Mesenchymal stem cell (in vitro differentiated cells and primary cell): ENCODE data around the gene NUMB. TPM values are rescaled to one million over a fixed set of nuclear protein-coding genes. Genes with fewer than 3 reads are reported as not detected.

ENCODE experiments used
- DNase-seq: peaks from one replicate; pipeline ENCODE4 v3.0.0-alpha.2; 2013
- H2AFZ ChIP-seq: one replicate; pipeline ENCODE4 v1.6.1; 2013; ENCODE audit warnings: low read depth, mild to moderate bottlenecking, control low read depth, inconsistent platforms, low read length, moderate library complexity
- H2AK5ac ChIP-seq: 2 replicates; pipeline ENCODE4 v1.6.1; 2013; ENCODE audit warnings: low read length, moderate library complexity, mild to moderate bottlenecking, inconsistent platforms; ENCODE audit not compliant: severe bottlenecking
- H2BK120ac ChIP-seq: one replicate; pipeline ENCODE4 v1.6.1; 2013; ENCODE audit warnings: low read depth, mild to moderate bottlenecking, inconsistent platforms, low read length, moderate library complexity
- H2BK12ac ChIP-seq, 2 experiments: one replicate each; pipeline ENCODE4 v1.6.1; 2013; ENCODE audit warnings: inconsistent platforms in 2 of 2, low read length in 2 of 2, mild to moderate bottlenecking in 2 of 2, moderate library complexity in 2 of 2, control low read depth in 1 of 2
- H2BK15ac ChIP-seq: one replicate; pipeline ENCODE4 v1.6.1; 2013; ENCODE audit warnings: mild to moderate bottlenecking, low read depth, inconsistent platforms; ENCODE audit not compliant: poor library complexity, severe bottlenecking
- H2BK5ac ChIP-seq: 2 replicates; pipeline ENCODE4 v1.6.1; 2013; ENCODE audit warnings: low read depth, mild to moderate bottlenecking, low read length, control low read depth, inconsistent platforms; ENCODE audit not compliant: poor library complexity, severe bottlenecking
- H3K14ac ChIP-seq, 2 experiments: one replicate each; pipeline ENCODE4 v1.6.1; 2013; ENCODE audit warnings: inconsistent platforms in 2 of 2, low read length in 2 of 2, control low read depth in 1 of 2, mild to moderate bottlenecking in 1 of 2, moderate library complexity in 1 of 2
- H3K18ac ChIP-seq, 2 experiments: one replicate each; pipeline ENCODE4 v1.6.1; 2013; ENCODE audit warnings: inconsistent platforms in 2 of 2, low read length in 2 of 2, control low read depth in 1 of 2, low read depth in 1 of 2, mild to moderate bottlenecking in 1 of 2
- H3K23ac ChIP-seq, 2 experiments: one replicate each; pipeline ENCODE4 v1.6.1; 2013; ENCODE audit warnings: inconsistent platforms in 2 of 2, low read length in 2 of 2, mild to moderate bottlenecking in 2 of 2, moderate library complexity in 2 of 2, control low read depth in 1 of 2
- H3K27ac ChIP-seq: 2 replicates; pipeline ENCODE4 v1.5.1; 2013; ENCODE audit warnings: mild to moderate bottlenecking, moderate library complexity, low read length, control low read depth, inconsistent platforms; ENCODE audit not compliant: poor library complexity, severe bottlenecking
- H3K27me3 ChIP-seq, 2 experiments: 2 replicates each; pipeline versions ENCODE4 v1.6.1 to v1.7.0; 2013; ENCODE audit warnings: low read length in 2 of 2, mild to moderate bottlenecking in 2 of 2, moderate library complexity in 2 of 2, control low read depth in 1 of 2, inconsistent platforms in 1 of 2; ENCODE audit not compliant: control insufficient read depth in 1 of 2, insufficient read depth in 1 of 2
- H3K36me3 ChIP-seq, 2 experiments: 2 replicates each; pipeline versions ENCODE4 v1.6.1 to v1.7.0; 2013; ENCODE audit warnings: low read length in 2 of 2, control low read depth in 1 of 2, inconsistent platforms in 1 of 2, low read depth in 1 of 2, mild to moderate bottlenecking in 1 of 2; ENCODE audit not compliant: insufficient read depth in 2 of 2, control insufficient read depth in 1 of 2
- H3K4ac ChIP-seq, 2 experiments: one replicate each; pipeline ENCODE4 v1.6.1; 2013; ENCODE audit warnings: inconsistent platforms in 2 of 2, low read length in 2 of 2, mild to moderate bottlenecking in 2 of 2, moderate library complexity in 2 of 2, control low read depth in 1 of 2, low read depth in 1 of 2
- H3K4me1 ChIP-seq: 2 replicates; pipeline ENCODE4 v1.6.1; 2013; ENCODE audit warnings: low read depth, low read length, control low read depth; ENCODE audit not compliant: control insufficient read depth, insufficient read depth
- H3K4me2 ChIP-seq: 2 replicates; pipeline ENCODE4 v1.6.1; 2013; ENCODE audit warnings: low read length, mild to moderate bottlenecking, inconsistent platforms; ENCODE audit not compliant: poor library complexity, severe bottlenecking
- H3K4me3 ChIP-seq, 2 experiments: 2 replicates each; pipeline versions ENCODE4 v1.5.1 to v1.7.0; 2013; ENCODE audit warnings: low read length in 2 of 2, mild to moderate bottlenecking in 2 of 2, control low read depth in 1 of 2, low read depth in 1 of 2; ENCODE audit not compliant: insufficient read depth in 1 of 2
- H3K79me1 ChIP-seq: replicated peaks from 2 replicates; pipeline ENCODE4 v1.6.1; 2013; ENCODE audit warnings: mild to moderate bottlenecking, control low read depth, low read length, inconsistent platforms; ENCODE audit not compliant: poor library complexity, severe bottlenecking
- H3K9ac ChIP-seq: 2 replicates; pipeline ENCODE4 v1.7.0; 2013; ENCODE audit warnings: mild to moderate bottlenecking, low read length, moderate library complexity
- H3K9me3 ChIP-seq: 2 replicates; pipeline ENCODE4 v1.7.0; 2013; ENCODE audit warnings: mild to moderate bottlenecking, low read length; ENCODE audit not compliant: control insufficient read depth
- H4K8ac ChIP-seq: one replicate; pipeline ENCODE4 v1.6.1; 2013; ENCODE audit warnings: inconsistent platforms, mild to moderate bottlenecking, low read length, moderate library complexity
- H4K91ac ChIP-seq: one replicate; pipeline ENCODE4 v1.6.1; 2013; ENCODE audit warnings: mild to moderate bottlenecking, low read length, inconsistent platforms
- WGBS: methylation state at CpG from one replicate; pipeline ENCODE4 v1.1.7; 2013; ENCODE audit warnings: mixed read lengths; 5-methylcytosine and 5-hydroxymethylcytosine counted together
- small RNA-seq: library from polyadenylated mRNA; stranded (forward); fragments of <200 nt; extraction: miRNeasy Mini kit (QIAGEN cat#:217004); gene quantifications from one replicate; pipeline ENCODE3, GENCODE V24; 2013; ENCODE audit warnings: low read depth

The NUMB gene

DNA sequence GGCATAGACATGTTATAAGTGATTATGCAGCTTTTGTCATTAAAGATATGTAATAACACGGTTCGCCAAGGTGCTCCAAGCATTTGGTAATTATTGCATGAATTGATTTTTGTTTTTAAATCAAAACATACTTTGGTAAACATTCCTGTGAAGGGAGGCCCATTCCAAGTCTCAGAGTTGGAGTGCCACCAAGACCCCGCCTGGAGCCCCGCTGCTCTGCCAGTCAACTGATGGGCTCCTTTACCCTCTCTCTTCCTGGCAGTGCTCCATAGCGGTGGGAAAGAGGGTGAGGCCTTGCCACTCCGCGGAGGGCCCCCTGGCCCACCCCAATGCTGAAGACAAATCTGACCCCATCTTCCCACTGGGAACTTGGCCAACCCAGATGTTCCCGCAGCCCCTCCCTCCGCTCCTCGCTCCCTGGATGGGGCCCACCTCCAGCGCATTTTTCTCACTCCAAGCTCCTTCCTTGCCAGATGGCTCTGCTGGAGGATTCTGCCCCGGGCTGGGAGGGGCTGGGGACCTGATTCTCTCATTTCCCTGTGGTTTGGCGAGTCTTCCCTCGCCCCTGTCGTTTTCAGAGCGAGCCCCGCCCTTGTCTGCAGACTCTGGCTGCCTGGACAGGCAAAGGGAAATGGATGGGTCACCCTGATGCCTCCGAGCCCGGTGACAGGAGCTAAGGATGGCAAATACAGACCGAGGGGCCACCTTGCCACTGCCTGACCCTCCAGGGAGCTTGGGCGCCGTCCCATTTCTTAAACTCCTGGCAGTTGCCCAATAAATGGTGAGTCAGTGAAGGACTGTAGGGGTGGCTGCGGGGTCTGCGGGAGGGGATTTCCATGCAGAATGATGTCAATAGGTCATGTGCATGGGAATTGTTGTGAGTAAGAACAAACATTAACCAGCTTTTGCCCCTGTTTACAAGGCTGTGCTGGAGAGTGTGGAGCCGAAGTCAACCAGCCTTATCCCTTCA is 230.2 kb downstream of the NUMB start:
- Histone ChIP-seq H3K9ac (peak overlapping the region; percentile 13), H3K79me1 (peaks cover 5% of the 10 kb centered on the region), H3K4me3 (peak overlapping the region in 1 of 2 experiments; percentile 60), H3K27me3 (peaks cover 8 to 16% of the 10 kb centered on the region in 2 experiments), H3K18ac (peak overlapping the region in 1 of 2 experiments; percentile 16), H2BK12ac (peak overlapping the region; percentile 23 to 86), H3K9me3 (no peaks in the 10 kb centered on the region), H3K36me3 (peaks cover 1 to 3% of the 10 kb centered on the region in 2 experiments), H4K91ac (peak overlapping the region; percentile 18), H3K14ac (no peak overlapping the region), H2BK120ac (no peak overlapping the region), H3K27ac (peak overlapping the region; percentile 86), H2BK15ac (no peak overlapping the region), H3K23ac (no peak overlapping the region), H3K4me2 (peak overlapping the region; percentile 46), H2BK5ac (no peak overlapping the region), H2AK5ac (no peak overlapping the region), H2AFZ (no peak overlapping the region), H4K8ac (no peak overlapping the region), H3K4ac (no peak overlapping the region), H3K4me1 (peaks cover 35% of the 10 kb centered on the region)
- 50% methylated on average over 25 of the region's 25 CpGs for WGBS
- DNase-seq, result peak; percentile 95

- 100% methylated on average over 3 of the region's 4 CpGs for WGBS
- H3K4me2 ChIP-seq, result no peak overlapping the region
- no peak overlapping the region for H3K14ac ChIP-seq
- no peak overlapping the region for H3K4ac ChIP-seq
- no peak overlapping the region for H2AK5ac ChIP-seq
- no peak overlapping the region for H3K9ac ChIP-seq
- H2AFZ ChIP-seq, result no peak overlapping the region
- H3K23ac ChIP-seq, result no peak overlapping the region
- H3K4me1 ChIP-seq, result peaks cover 26% of the 10 kb centered on the region
- no peak overlapping the region for H2BK15ac ChIP-seq
- H2BK120ac ChIP-seq, result no peak overlapping the region
- no peak overlapping the region for H2BK12ac ChIP-seq
- H3K9me3 ChIP-seq, result no peaks in the 10 kb centered on the region
- H3K79me1 ChIP-seq, result peaks cover 7% of the 10 kb centered on the region
- peaks cover 5 to 6% of the 10 kb centered on the region in 2 experiments for H3K36me3 ChIP-seq
- no peak overlapping the region for H2BK5ac ChIP-seq
- no peak overlapping the region for H3K18ac ChIP-seq
- no peak overlapping the region for H4K91ac ChIP-seq
- H3K27me3 ChIP-seq, result no peaks in the 10 kb centered on the region
- no peak overlapping the region for H4K8ac ChIP-seq
- H3K4me3 ChIP-seq, result no peak overlapping the region
- DNase-seq, result no peak
- no peak overlapping the region for H3K27ac ChIP-seq
Measured at GRCh38 chr14:73225496-73225895, 232.8 kb downstream of the NUMB start.

Small RNA genes lying within 50 kb of the gene (small RNA-seq; reads per million reads assigned to genes)
- not detected for gene RNU6-419P
